Measurements from ENCODE around the gene NRAP.

Gene NRAP, protein sequence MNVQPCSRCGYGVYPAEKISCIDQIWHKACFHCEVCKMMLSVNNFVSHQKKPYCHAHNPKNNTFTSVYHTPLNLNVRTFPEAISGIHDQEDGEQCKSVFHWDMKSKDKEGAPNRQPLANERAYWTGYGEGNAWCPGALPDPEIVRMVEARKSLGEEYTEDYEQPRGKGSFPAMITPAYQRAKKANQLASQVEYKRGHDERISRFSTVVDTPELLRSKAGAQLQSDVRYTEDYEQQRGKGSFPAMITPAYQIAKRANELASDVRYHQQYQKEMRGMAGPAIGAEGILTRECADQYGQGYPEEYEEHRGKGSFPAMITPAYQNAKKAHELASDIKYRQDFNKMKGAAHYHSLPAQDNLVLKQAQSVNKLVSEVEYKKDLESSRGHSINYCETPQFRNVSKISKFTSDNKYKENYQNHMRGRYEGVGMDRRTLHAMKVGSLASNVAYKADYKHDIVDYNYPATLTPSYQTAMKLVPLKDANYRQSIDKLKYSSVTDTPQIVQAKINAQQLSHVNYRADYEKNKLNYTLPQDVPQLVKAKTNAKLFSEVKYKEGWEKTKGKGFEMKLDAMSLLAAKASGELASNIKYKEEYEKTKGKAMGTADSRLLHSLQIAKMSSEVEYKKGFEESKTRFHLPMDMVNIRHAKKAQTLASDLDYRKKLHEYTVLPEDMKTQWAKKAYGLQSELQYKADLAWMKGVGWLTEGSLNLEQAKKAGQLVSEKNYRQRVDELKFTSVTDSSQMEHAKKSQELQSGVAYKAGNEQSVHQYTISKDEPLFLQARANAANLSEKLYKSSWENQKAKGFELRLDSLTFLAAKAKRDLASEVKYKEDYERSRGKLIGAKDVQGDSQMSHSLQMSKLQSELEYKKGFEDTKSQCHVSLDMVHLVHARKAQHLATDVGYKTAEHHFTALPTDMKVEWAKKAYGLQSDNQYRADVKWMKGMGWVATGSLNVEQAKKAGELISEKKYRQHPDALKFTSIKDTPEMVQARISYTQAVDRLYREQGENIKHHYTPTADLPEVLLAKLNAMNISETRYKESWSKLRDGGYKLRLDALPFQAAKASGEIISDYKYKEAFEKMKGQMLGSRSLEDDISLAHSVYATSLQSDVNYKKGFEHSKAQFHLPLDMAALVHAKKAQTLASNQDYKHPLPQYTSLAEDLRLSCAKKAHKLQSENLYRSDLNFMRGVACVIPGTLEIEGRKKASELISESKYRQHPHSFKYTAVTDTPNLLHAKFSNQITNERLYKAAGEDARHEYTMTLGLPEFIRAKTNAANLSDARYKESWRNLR (N-terminal part only)

DNA sequence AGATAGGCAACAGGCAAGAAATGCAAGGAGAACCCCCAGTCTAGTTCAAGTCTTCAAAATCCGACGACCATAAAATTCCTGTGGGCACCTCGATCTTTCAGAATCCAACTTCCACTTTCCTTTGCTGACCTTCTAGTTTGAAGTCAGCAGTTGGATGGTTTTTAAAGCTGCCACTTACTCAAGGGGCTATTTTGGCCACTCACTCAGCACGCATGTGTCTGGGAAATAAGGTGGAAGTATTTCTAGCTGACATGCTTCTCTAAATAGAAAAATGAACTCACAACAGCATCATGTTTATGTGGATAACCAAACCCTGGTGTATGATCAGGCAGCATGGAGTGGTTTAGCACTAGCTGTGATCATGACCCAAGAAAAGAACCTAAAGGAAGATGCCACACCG is at the start of gene NRAP:
TSS of gene NRAP (minus strand) at position 134 of the 400 bp plus-strand sequence. CDS start 159 bp downstream, outside the sequence.
- no peak for DNase-seq (ENCODE audit: low spot score)

DNA sequence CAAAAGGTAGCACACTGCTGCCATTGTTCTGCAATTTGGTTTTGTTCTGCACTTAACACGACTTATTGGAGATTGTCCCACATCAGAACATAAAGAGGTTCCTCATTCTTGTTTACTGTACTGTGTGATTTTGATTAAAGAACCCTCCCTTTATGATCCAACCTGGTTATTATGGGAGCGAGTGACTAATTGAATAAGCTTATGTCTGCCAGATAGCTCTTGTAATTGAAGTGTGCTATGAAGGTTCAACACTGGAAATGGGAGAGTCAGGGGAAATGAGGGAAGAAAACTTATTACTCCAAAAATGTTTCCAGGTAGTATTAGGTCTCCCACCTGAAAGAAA is 49.8 kb upstream of the NRAP start:
- DNase-seq (ENCODE audit: low spot score) = no peak

DNA sequence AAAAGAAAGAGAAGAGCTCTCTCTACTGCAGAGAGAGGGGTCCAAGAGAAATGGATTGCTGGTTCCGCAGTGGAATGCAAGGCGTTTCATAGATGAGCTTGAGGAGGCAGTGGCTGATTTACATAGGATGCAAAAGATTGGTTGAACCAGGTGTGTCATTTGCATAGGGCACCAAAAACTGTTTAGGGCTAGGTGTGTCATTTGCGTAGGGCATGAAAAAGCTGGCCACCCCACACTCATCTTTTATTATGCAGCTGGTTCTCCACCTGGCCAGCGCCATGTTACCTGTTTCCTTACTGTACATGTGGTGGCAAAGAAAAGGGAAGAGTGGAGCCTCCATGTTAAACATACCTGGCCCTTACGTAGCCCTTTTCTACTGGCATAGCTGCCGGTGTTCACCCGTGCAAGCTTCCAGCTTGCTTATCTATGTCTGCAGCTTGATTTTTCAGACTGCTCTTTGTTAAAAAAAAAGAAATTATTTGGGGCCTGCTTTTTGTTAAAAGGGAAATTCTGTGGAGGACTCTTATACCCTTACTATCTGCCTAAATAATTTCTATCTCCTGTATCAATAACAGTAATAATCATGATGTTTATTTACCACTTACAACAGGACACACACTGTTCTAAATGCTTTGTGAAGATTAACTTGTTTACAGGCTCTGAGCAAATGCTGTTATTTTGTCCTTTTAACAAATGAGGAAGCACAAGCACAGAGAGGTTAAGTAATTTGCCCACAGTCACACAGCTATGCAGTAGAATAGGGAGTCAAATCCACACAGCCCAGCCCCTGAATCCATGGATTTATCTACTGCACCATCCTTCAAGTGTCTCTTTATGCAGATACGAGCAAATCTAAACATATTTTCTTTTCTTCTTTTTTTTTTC is 49.2 kb upstream of the NRAP start:
- no peak for DNase-seq (ENCODE audit: low spot score)

DNA sequence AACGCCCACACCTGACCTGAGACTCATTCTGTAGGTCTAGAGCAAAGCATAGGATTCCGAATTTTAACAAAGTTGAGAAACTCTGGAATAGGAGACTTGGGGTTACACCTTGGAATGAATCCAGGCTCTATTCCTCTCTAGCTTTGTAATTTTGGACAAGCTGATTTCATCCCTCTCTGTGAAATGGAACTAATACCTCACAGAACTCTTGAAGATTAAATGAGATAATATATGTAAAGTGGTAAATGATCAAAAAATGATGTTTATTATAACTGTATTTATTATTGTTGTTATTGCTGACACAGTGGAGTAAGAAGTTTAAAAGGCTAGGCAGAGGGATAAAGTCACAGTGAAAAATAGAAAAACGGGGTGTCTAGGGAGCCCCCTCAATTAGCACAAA is 48.2 kb upstream of the NRAP start:
- DNase-seq (ENCODE audit: low spot score) = no peak

DNA sequence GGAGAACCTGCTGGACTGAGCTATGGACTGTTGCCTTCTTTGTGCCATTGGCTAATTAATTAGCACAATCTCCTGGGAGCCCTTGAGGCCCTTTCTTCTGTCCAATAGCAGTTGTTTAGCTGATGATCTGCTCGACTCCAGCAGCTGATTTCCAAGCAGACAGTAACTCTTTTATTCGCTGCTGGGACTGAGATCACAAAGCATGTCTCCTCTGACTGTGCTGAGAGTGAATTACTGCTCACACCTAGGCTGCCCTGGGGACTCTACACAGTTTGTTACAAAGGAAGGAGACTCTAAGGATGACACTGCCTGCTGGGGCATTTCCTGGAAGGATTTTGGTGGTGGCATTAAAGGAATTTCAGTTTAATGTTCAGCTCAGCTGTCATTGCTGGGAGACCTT is 47.3 kb upstream of the NRAP start:
- DNase-seq (ENCODE audit: low spot score) = no peak

DNA sequence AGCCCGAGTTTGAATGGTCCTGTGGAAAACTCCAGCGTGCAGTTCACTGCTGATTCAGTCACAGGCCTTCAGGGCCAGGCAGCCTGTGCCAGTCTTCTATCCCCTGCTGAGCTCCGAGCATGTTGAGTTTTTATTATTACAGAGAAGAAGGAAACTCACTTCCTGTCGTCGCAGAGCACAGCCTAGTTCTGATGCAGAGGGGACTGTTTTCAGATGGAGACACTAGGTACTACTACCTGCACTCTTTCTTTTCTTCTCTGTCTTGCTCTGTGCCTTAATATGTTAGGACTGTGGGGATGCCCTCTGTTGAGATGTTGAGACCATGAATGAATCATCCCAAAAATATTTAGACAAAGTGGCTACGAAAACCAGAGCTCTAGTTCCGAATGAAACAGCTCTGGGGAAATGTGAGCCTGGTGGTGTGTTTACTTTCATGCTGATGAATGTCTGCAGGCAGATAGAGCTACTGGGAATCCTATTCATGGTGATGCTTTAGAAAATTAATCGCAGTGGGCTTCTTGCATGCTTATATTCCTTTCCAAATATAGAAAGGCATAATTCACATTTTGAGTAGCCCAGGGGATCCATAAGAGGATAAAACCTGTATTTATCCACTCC is 45.5 kb upstream of the NRAP start:
- no peak for DNase-seq (ENCODE audit: low spot score)

DNA sequence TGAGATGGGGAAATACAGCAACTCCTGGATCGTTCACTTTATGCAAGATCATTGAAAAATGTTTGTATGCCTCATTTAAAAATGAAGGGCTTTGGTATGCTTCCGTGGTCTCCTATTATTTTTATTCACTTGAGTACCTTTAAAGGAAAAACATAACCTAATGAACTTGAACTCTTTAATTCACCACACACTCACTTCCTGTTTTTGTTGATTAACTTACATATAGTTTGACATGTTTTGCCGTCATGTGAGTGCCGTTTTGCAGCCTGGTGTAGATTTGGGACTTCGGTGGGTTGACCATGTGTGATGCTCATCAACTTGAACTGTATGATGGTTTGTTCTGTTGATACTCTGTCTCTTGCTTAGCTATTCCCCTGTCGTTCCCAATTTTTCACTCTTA is 44.8 kb upstream of the NRAP start:
- DNase-seq (ENCODE audit: low spot score) = no peak

DNA sequence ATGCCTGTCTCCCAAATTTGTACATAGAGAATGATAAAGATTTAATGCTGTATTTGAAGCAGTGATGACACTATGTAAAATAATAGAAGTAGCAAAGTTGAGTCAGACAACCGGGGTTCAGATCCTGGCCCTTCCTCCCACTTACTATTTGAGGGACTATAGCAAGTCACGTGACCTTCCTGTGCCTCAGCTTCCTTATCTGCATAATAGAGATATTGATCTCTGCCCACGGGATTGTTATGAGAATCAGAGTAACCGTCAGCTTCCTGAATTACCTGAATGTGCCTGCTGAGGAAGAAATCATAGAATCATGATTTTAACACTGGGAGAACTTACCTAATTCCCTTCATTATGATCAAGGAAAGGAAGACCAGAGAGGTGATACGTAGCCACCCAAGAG is 42.8 kb upstream of the NRAP start:
- DNase-seq (ENCODE audit: low spot score) = no peak

DNA sequence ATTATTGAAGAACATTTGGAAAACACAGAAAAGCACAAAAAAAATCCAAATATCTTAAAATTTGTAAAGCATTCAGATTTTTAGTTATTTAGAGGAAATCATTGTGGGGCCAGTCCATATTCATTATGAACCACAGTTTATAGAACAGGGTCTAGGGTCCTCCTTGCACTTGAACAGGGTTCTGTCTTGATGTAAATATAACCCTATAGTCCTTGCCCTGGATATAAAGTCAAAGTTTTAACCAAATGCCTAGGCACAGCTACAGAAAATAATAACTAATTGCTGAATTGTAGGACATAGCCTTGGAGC is 41.5 kb upstream of the NRAP start:
- DNase-seq (ENCODE audit: low spot score) = no peak

DNA sequence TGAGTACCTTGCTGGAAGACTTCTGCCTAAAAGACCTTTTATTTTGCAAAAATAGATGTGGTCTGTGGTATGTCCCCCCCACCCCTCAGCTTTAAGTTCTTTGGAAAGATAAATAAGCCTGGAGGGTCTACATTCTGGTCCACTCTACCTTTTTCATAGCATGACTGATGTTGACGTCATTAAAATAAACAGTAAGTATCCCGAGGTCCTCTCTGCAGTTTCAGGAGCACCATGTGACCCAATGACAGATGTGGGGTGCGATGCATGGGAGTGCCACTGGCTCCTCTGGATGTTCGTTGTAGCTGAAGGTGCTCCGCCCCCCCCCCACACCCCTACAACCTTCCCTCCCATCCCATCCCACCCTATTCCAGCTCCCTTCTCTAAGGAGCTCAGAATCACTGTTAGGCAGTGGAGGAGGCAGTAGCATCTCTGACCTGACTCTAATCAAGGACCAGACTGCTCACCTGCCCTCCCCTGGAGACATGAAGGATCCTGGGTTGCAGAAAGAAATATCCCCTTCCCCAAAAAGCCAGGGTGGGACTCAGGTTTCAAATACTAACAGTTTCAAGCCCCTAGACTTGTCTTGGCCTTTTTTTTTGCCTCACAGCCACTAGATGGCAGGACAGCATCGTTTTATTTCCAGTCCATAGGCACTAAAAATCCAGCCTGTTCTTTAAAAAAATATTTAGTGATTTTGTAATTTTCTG is 40.9 kb upstream of the NRAP start:
- DNase-seq (ENCODE audit: low spot score) = no peak

DNA sequence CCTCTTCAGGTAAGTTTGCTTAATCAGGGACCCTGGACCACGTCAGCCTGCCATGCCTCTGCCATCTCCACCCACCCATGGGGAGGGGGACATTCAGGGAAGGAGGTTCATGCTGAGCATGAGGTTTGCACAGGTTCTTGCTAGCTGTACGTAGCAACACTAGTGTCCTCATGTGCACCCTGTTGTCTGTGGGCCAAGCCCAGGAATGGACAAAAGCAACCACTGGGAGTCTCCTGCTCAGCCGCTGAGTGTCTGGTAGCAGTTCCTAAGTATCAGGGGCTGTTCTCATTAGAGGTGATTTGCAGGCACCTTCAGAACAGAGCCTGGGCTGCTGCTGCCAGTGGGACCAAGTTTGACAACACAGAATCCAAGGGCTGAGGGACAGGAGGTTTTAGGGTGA is 33.8 kb upstream of the NRAP start:
- no peak for DNase-seq (ENCODE audit: low spot score)

DNA sequence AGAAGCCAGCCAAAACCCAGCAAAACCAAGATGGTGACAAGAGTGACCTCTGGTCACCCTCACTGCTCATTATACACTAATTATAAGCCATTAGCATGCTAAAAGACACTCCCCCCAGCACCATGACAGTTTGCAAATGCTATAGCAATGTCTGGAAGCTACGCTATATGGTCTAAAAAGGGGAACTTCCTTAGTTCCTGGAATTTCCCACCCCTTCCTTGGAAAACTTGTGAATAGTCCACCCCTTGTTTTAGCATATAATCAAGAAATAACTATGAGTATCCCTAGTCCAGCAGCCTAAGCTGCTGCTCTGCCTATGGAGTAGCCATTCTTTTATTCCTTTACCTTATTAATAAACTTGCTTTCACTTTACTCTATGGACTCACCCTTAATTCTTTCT is 31.9 kb upstream of the NRAP start:
- DNase-seq (ENCODE audit: low spot score) = no peak

DNA sequence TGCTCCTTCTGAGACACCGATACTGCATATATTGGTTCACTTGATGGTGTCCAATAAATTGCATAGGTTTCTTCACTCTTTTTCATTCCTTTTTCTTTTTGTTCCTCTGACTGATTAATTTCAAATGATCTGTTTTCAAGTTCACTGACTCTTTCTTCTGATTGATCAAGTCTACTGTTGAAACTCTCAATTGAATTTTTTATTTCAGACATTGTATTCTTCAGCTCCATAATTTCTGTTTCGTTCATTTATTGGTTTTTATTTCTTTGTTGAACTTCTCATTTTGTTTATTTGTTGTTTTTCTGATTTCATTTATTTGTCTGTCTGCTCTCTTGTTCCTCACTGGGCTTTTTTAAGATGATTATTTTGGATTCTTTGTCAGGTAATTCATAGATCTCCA is 29.5 kb upstream of the NRAP start:
- no peak for DNase-seq (ENCODE audit: low spot score)

DNA sequence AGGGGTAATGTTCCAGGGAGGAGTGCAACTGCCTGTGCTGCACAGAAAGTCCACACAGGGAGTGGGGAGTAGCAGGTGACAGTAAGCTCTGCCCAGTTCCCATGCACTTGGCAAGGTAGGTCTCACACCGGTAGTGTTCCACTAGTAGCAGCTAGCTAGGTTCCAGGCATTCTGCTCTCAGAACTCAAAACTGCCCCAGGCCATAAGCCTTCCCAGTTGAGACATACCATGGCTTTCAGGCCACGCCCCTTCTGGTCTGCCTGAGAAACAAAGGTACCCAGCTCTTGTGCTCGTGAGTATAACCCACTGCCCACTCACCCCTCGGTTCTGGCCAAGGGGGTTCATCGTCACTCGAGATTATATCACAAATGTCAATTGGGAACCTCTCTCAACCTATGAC is 28.4 kb upstream of the NRAP start:
- no peak for DNase-seq (ENCODE audit: low spot score)

DNA sequence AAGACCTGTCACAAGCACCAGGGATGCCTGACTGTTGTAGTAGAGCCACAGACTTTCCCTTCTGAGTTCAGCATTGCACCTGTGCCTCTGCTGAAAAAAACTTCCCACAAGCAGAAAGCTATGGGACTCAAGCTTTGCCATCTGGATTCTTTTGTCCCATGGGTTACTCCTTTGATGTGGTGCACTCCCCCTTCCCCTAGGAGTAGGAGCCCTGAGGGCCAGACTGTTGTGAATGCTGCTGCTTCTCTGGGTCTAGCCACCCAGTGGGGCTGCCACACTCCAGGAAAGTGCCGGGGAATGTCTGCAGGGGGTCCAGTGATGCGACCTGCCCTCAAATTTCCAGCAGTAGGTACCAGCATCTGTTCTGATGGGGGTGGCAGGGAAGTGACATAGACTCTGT is 27.5 kb upstream of the NRAP start:
- no peak for DNase-seq (ENCODE audit: low spot score)

DNA sequence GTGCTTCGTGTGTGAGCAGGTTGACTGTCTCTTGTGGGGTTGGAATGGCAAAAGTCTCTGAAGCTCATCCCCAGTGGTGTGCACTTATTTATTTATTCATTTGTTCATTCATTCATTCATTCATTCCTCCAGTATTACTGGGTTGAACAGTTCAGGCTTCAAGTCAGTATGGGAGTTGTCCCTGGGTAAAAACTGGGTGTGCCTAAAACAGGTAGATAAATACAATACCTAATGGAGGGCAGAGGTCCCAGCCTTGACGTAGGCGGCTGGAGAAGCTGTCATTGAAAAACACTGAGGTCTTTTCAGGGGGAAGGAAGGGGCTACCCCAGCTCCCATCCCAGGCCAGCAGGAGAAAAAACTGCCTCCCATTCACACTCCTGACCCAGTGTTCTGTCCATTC is 26.9 kb upstream of the NRAP start:
- no peak for DNase-seq (ENCODE audit: low spot score)

DNA sequence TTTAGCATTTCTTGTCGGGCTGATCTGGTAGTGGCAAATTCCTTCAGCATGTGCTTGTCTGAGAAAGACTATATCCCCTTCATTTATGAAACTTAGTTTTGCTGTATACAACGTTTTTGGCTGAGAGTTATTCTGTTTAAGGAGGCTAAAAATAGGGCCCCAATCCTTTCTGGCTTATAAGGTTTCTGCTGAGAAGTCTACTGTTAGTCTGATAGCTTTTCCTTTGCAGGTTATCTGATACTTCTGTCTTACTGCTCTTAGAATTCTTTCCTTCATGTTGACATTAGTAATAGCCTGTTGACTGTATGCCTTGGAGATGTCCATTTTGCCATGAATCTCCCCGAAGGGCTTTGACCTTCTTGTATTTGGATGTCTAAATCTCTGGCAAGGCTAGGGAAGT is 25.7 kb upstream of the NRAP start:
- no peak for DNase-seq (ENCODE audit: low spot score)

DNA sequence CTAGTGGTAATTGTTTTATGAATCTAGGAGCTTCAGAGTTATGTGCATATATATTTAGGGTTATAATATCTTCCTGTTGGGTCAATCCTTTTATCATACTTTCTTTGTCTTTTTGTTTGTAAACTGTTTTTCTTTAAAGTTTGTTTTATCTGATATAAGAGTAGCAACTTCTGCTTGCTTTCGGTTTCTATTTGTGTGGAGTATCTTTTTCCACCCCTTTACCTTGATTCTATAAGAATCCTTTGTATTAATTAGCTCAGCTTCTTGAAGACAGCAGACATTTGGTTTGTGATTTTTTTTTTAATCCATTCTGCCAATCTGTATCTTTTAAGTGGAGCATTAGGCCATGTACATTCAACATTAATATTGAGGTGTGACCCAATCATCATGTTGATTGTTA is 25.2 kb upstream of the NRAP start:
- DNase-seq (ENCODE audit: low spot score) = no peak

DNA sequence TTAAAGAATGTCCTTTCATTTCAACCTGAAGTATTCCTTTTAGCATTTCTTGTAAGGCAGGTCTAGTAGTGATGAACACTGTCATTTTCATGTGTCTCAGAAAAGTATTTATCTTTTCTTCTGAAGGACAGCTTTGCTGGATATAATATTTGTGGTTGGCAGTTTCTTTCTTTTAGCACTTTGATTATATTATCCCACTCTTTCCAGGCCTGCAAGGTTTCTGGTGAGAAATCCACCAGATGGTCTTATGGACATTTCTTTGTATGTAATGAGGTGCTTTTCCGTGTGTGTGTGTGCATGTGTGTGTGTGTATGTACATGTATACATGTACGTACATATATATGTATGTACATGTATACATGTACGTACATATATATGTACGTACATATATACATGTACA is 23.2 kb upstream of the NRAP start:
- no peak for DNase-seq (ENCODE audit: low spot score)

DNA sequence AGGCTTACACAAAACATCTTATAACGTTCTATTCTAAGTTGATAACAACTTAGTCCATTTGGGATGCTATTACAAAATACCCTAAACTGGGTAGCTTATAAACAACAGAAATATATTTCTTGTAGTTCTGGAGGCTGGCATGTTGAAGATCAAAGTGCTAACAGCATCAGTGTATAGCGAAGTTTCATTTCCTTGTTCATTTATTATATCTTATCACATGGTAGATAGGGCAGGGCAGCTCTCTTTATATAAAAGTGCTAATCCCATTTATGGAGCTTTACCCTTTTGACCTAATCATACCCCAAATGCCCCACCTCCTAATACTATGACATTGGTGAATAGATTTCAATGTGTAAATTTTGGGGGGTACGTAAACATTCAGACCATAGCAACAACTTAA is 22.2 kb upstream of the NRAP start:
- DNase-seq (ENCODE audit: low spot score) = no peak

DNA sequence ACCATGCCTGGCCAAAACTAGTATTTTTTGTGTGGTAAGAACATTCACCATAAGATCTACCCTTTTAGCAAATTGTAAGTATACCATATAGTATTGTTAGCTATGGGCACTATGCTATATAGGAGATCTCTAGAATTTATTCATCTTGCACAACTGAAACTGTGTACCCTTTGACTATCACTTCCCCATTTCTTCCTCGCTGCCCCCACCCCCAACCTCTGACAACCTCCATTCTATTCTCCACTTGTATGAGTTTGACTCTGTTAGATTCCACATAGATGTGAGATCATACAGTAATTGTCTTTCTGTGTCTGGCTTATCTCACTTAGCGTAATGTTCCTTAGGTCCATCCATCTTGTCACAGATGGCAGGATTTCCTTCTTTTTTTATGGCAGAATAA is 19.5 kb upstream of the NRAP start:
- no peak for DNase-seq (ENCODE audit: low spot score)
